Esophagus squamous epithelium (tissue), 4 donors: Measurements from ENCODE around the gene AP3D1.

ENCODE experiments used
- CTCF ChIP-seq, 6 experiments: fragments of 450-650 bp in 4 of 6; fragments of 200-600 bp in 2 of 6; sonication (generic) in 2 of 6; IDR thresholded peaks; one replicate each; pipeline ENCODE4 v1.5.1; 2016 to 2019; ENCODE audit warnings: antibody characterized with exemption in 6 of 6, mild to moderate bottlenecking in 4 of 6, moderate library complexity in 4 of 6
- POLR2A ChIP-seq, 4 donors: fragments of 450-650 bp; IDR thresholded peaks; one replicate each; pipeline ENCODE4 v1.6.1; 2017; ENCODE audit warnings: antibody characterized with exemption in 4 of 4, mild to moderate bottlenecking in 4 of 4, moderate library complexity in 3 of 4

- no peak for TF ChIP-seq CTCF (IDR thresholded peaks at IDR 0.05)
- TF ChIP-seq POLR2A (IDR thresholded peaks at IDR 0.05): no peak
Measured at GRCh38 chr19:2190848-2191455, 39.6 kb upstream of the AP3D1 start.
